GM12878 (cell line): ENCODE data around the gene TRAPPC12. TPM values are rescaled to one million over a fixed set of nuclear protein-coding genes. Genes with fewer than 3 reads are reported as not detected.

Experiments
- ATF3 ChIP-seq: IDR thresholded peaks from 2 replicates; pipeline ENCODE4 v1.6.1; 2011; ENCODE audit warnings: low read depth, mild to moderate bottlenecking, low read length, moderate library complexity, borderline replicate concordance; ENCODE audit errors: extremely low read depth
- CEBPB ChIP-seq, 2 experiments: fragments of 150-350 bp in 1 of 2; IDR thresholded peaks; 2 replicates each; pipeline ENCODE4 v1.6.1; 2012 to 2014; ENCODE audit warnings: low read depth in 2 of 2, low read length in 2 of 2, borderline replicate concordance in 1 of 2, inconsistent platforms in 1 of 2
- KAT2A ChIP-seq: conservative IDR thresholded peaks from 2 replicates; pipeline ENCODE4 v1.6.1; 2011; ENCODE audit warnings: low read depth, low read length; ENCODE audit not compliant: control insufficient read depth
- NRF1 ChIP-seq: conservative IDR thresholded peaks from 2 replicates; pipeline ENCODE4 v1.6.1; 2011; ENCODE audit warnings: mild to moderate bottlenecking, low read depth, low read length, improper control_type of control experiment
- PBX3 ChIP-seq: IDR thresholded peaks from 2 replicates; pipeline ENCODE4 v1.6.1; 2011; ENCODE audit warnings: mild to moderate bottlenecking, low read depth, low read length, moderate library complexity; ENCODE audit not compliant: insufficient replicate concordance
- SMARCA5 ChIP-seq: fragments of 450-650 bp; IDR thresholded peaks from 2 replicates; pipeline ENCODE4 v1.6.1; 2017; ENCODE audit warnings: mild to moderate bottlenecking
- SPI1 ChIP-seq: IDR thresholded peaks from 2 replicates; pipeline ENCODE4 v1.6.1; 2011; ENCODE audit warnings: low read depth, mild to moderate bottlenecking, low read length, moderate library complexity, borderline replicate concordance; ENCODE audit not compliant: insufficient read depth
- SUZ12 ChIP-seq: fragments of 200-600 bp; sonication (generic); IDR thresholded peaks from one replicate; pipeline ENCODE4 v1.6.1; 2018; ENCODE audit warnings: antibody characterized with exemption, mild to moderate bottlenecking; ENCODE audit not compliant: unreplicated experiment
- ZNF687 ChIP-seq: fragments of 450-650 bp; IDR thresholded peaks from 2 replicates; pipeline ENCODE4 v1.6.1; 2017; ENCODE audit warnings: mild to moderate bottlenecking, moderate library complexity
- polyA plus RNA-seq, 11 experiments: library from polyadenylated mRNA; depleted of rRNA in 4 of 11; unstranded in 6 of 11; stranded (reverse) in 5 of 11; fragments of >200 nt; fragmentation: Nextera tagmentation in 4 of 11; fragmentation: Illumina TruSeq in 1 of 11; extraction: Ambion mirVana in 4 of 11; extraction: Trizol in 1 of 11; gene quantifications; 1 replicate in 1 of 11; 2 replicates in 10 of 11; pipeline versions ENCODE4 v1.2.1 to v1.2.3, GENCODE V29; 2011 to 2016; ENCODE audit warnings: inconsistent platforms in 2 of 11, missing spikeins in 2 of 11, low read depth in 1 of 11
- total RNA-seq, 4 experiments: library from RNA; depleted of rRNA in 3 of 4; stranded (reverse); fragments of >200 nt in 3 of 4; fragmentation: Illumina TruSeq in 1 of 4; extraction: Trizol in 1 of 4; gene quantifications; 2 replicates each; pipeline versions ENCODE4 v1.2.1 to v1.2.3, GENCODE V29; 2013 to 2021

TRAPPC12 gene
- total and polyA plus RNA-seq, 10 of the 15 experiments (the other 5 are each of a cell fraction or from before 2014, with no cell fraction given), result 8.6 to 77.1 (median 37.4) TPM

GRCh38 chr2:3403587-3404334, 24.3 kb downstream of the TRAPPC12 start (continued):
- TF ChIP-seq NRF1, result no peak
- TF ChIP-seq PBX3, result peak; percentile 63
- TF ChIP-seq CEBPB (IDR thresholded peaks at IDR 0.05; ENCODE audit: borderline replicate concordance in 1 of 2, low read depth in 2 of 2, low read length in 2 of 2), result no peak
- TF ChIP-seq ZNF687, result peak; percentile 52; the same call in 1 of the 2 replicates
- peak; percentile 99 for TF ChIP-seq SPI1
- no peak for TF ChIP-seq SMARCA5
- TF ChIP-seq SUZ12, result no peak
- no peak for TF ChIP-seq ATF3
- no peak for TF ChIP-seq KAT2A
- TF ChIP-seq, all 136 proteins: peak for 40
